Chondrocyte (in vitro differentiated cells): ENCODE measurements around the gene CLDN20. TPM values are rescaled to one million over a fixed set of nuclear protein-coding genes. Genes with fewer than 3 reads are reported as not detected.

ENCODE experiments used
- DNase-seq: peaks from one replicate; pipeline ENCODE4 v3.0.0; 2021; ENCODE audit warnings: mixed read lengths, low spot score
- H3K27ac Mint-ChIP-seq: one replicate; pipeline ENCODE4 v1.8.0; 2021; ENCODE audit warnings: mild to moderate bottlenecking, moderate library complexity, mixed read lengths; ENCODE audit not compliant: unreplicated experiment
- H3K27me3 Mint-ChIP-seq: 2 replicates; pipeline ENCODE4 v1.8.0; 2021; ENCODE audit warnings: low read depth, mixed read lengths
- H3K36me3 Mint-ChIP-seq: 2 replicates; pipeline ENCODE4 v1.8.0; 2021; ENCODE audit warnings: low read depth, mixed read lengths
- H3K4me1 Mint-ChIP-seq: 2 replicates; pipeline ENCODE4 v1.8.0; 2021; ENCODE audit warnings: low read depth, mild to moderate bottlenecking, mixed read lengths
- H3K4me3 Mint-ChIP-seq: one replicate; pipeline ENCODE4 v1.8.0; 2021; ENCODE audit warnings: mild to moderate bottlenecking, moderate library complexity, mixed read lengths; ENCODE audit not compliant: unreplicated experiment
- H3K9me3 Mint-ChIP-seq: 2 replicates; pipeline ENCODE4 v1.8.0; 2021; ENCODE audit warnings: low read depth, mixed read lengths
- CTCF ChIP-seq: fragments of 200-600 bp; sonication (generic); IDR thresholded peaks from 2 replicates; pipeline ENCODE4 v1.5.0; 2021; ENCODE audit warnings: antibody characterized with exemption, mild to moderate bottlenecking, moderate library complexity
- total RNA-seq: library from RNA; stranded (reverse); gene quantifications from 3 replicates; pipeline ENCODE4 v1.2.1, GENCODE V29; 2021

The CLDN20 gene
- total RNA-seq, 1 donor from 2014 or later, result not detected

DNA sequence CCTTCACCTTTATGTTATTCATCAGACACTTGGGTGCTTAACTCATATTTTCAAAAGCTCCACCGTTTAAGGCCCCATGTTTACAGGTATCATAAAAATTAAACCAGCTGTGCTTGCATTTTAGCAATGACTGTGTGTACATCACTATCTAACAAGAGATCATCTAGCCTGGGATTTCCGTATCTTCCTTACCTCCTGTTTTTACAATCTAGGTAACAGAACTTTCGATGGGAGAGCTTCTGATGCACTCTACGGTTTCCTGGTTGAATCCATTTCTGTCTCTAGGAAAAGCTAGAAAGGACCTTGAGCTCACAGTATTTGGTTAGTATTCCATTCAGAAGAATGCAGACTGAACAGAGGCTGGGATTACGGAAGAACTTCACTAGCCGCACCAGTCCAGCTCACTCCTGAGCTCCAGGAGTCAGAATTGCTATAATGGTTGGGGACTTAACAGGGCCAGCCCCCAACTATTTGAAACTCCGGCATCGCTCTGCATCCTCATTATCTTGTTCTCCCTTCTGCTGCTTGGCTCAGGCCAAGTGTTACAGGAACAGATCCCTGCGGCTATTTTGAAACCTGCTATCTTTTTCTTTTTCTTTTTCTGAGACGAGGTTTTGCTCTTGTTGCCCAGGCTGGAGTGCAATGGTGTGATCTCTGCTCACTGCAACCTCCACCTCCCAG, 13.0 kb upstream of the CLDN20 start:
- Mint-ChIP-seq H3K4me1 (peaks cover 57% of the 10 kb centered on the region), H3K4me3 (no peak overlapping the region), H3K27me3 (no peaks in the 10 kb centered on the region), H3K27ac (peak overlapping the region; percentile 43), H3K9me3 (no peaks in the 10 kb centered on the region), H3K36me3 (peaks cover 13% of the 10 kb centered on the region)
- no peak for TF ChIP-seq CTCF
- DNase-seq, result no peak

DNA sequence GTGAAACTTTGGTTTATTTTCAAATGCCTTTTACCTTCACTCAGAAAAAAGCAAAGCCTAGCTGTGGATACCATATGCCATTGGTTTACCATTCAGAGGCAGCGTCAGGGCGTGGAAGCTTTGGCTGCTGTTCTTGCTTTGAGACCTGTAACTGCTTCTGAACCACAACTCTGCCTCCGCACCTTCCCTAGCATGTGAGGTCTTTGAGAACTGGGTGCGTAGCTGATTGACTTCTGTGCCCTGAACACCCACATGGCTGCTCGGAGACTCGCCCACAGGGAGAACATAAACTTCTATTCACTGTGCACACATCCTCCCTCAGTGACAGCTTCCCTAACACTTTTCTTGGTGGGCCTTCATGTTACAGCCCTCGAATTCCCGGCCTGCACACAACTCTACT, 11.2 kb upstream of the CLDN20 start:
- Mint-ChIP-seq H3K27ac (no peak overlapping the region), H3K4me1 (peaks cover 40% of the 10 kb centered on the region), H3K27me3 (no peaks in the 10 kb centered on the region), H3K9me3 (no peaks in the 10 kb centered on the region), H3K4me3 (no peak overlapping the region), H3K36me3 (peaks cover 17% of the 10 kb centered on the region)
- no peak for DNase-seq
- TF ChIP-seq CTCF, result no peak

- H3K27me3 Mint-ChIP-seq, result no peaks in the 10 kb centered on the region
- no peak for TF ChIP-seq CTCF
- H3K4me1 Mint-ChIP-seq, result peaks cover 33% of the 10 kb centered on the region
- DNase-seq, result no peak
- H3K27ac Mint-ChIP-seq, result peak overlapping the region; percentile 29
- H3K9me3 Mint-ChIP-seq, result no peaks in the 10 kb centered on the region
- peaks cover 20% of the 10 kb centered on the region for H3K36me3 Mint-ChIP-seq
- no peak overlapping the region for H3K4me3 Mint-ChIP-seq
Measured at GRCh38 chr6:155253337-155253736, 10.5 kb upstream of the CLDN20 start.

GRCh38 chr6:155254139-155254538, 9.7 kb upstream of the CLDN20 start:
- no peak overlapping the region for H3K4me3 Mint-ChIP-seq
- no peak for TF ChIP-seq CTCF
- no peaks in the 10 kb centered on the region for H3K9me3 Mint-ChIP-seq
- DNase-seq, result no peak
- H3K36me3 Mint-ChIP-seq, result peaks cover 20% of the 10 kb centered on the region
- no peaks in the 10 kb centered on the region for H3K27me3 Mint-ChIP-seq
- H3K27ac Mint-ChIP-seq, result no peak overlapping the region
- H3K4me1 Mint-ChIP-seq, result peaks cover 26% of the 10 kb centered on the region

DNA sequence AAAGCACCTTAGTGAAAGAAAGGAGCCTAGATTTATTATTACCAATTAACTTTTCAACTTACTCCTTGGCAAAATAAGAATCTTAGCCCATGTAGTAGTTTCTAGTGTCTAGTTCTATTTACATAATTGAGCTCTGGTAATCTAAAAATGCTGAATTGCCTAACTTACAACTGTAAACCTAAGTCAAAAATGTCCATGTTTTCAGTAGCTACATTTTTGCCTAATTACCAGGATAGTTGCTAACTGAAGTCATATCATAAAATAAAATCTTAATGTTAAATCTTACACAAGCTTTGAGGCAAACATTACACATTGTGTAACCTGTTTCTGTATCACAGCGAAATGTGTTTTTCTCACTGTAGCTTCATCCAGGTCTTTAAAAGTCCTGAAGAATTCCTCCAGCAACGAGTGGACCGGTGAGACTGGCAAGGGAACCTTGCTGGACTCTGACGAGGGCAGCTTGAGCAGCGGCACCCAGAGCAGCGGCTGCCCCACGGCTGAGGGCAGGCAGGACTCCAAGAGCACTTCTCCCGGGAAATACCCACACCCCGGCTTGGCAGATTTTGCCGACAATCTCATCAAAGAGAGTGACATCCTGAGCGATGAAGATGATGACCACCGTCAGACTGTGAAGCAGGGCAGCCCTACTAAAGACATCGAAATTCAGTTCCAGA, 7.6 kb upstream of the CLDN20 start:
- no peaks in the 10 kb centered on the region for H3K27me3 Mint-ChIP-seq
- DNase-seq, result no peak
- peaks cover 13% of the 10 kb centered on the region for H3K4me1 Mint-ChIP-seq
- TF ChIP-seq CTCF, result no peak
- H3K4me3 Mint-ChIP-seq, result no peak overlapping the region
- H3K9me3 Mint-ChIP-seq, result no peaks in the 10 kb centered on the region
- H3K36me3 Mint-ChIP-seq, result peaks cover 19% of the 10 kb centered on the region
- no peak overlapping the region for H3K27ac Mint-ChIP-seq
